A673 (cell line): Measurements from ENCODE around the gene SCMH1. TPM values are rescaled to one million over a fixed set of nuclear protein-coding genes. Genes with fewer than 3 reads are reported as not detected.

Experiments
- BruUV-seq: library from RNA; stranded (reverse); fragments of 400-500 nt; replicated peaks from 2 replicates; lab custom pipeline; 2021; lab: Mats Ljungman, UMichigan
- CTCF ChIA-PET: fragments of 300-600 bp; sonication (Branson Sonifier 250); formaldehyde crosslinking; loops from one replicate; lab custom pipeline; 2022; ENCODE audit warnings: antibody characterized with exemption; lab: Charles Lee
- POLR2A ChIA-PET: fragments of 300-600 bp; sonication (Branson Sonifier 250); formaldehyde crosslinking; loops from one replicate; lab custom pipeline; 2022; ENCODE audit warnings: antibody characterized with exemption; ENCODE audit not compliant: low non-redundant PET; lab: Charles Lee
- DNase-seq: peaks from one replicate; pipeline ENCODE4 v3.0.0-alpha.2; 2015; ENCODE audit warnings: low spot score
- H3K27ac ChIP-seq: fragments of 200-600 bp; sonication (generic); 2 replicates; pipeline ENCODE4 v1.5.1; 2016; ENCODE audit warnings: mixed run types, low read depth, mild to moderate bottlenecking, mixed read lengths, antibody characterized with exemption, low read length; ENCODE audit not compliant: poor library complexity, severe bottlenecking
- H3K27me3 ChIP-seq: fragments of 200-600 bp; sonication (generic); replicated peaks from 2 replicates; pipeline ENCODE4 v1.6.1; 2017; ENCODE audit warnings: mixed run types, low read depth, mild to moderate bottlenecking, mixed read lengths, antibody characterized with exemption, low read length; ENCODE audit not compliant: insufficient read depth, poor library complexity
- H3K36me3 ChIP-seq: fragments of 200-600 bp; sonication (generic); 2 replicates; pipeline ENCODE4 v1.6.1; 2016; ENCODE audit warnings: mixed run types, mild to moderate bottlenecking, mixed read lengths, antibody characterized with exemption, low read length; ENCODE audit not compliant: insufficient read depth, poor library complexity, severe bottlenecking
- H3K4me1 ChIP-seq: fragments of 200-600 bp; sonication (generic); 2 replicates; pipeline ENCODE4 v1.6.1; 2017; ENCODE audit warnings: mixed run types, mild to moderate bottlenecking, mixed read lengths, antibody characterized with exemption, low read length; ENCODE audit not compliant: insufficient read depth, poor library complexity, severe bottlenecking
- H3K4me3 ChIP-seq: fragments of 200-600 bp; sonication (generic); 2 replicates; pipeline ENCODE4 v1.5.1; 2016; ENCODE audit warnings: low read depth, mixed run types, mild to moderate bottlenecking, mixed read lengths, low read length; ENCODE audit not compliant: poor library complexity, severe bottlenecking
- H3K9me3 ChIP-seq: fragments of 200-600 bp; sonication (generic); 2 replicates; pipeline ENCODE4 v1.6.1; 2016; ENCODE audit warnings: mixed run types, low read depth, mild to moderate bottlenecking, mixed read lengths, antibody characterized with exemption, low read length; ENCODE audit not compliant: poor library complexity, severe bottlenecking
- EZH2 ChIP-seq: fragments of 200-600 bp; sonication (generic); IDR thresholded peaks from 2 replicates; pipeline ENCODE4 v1.6.1; 2017; ENCODE audit warnings: borderline replicate concordance, low read depth, mild to moderate bottlenecking, mixed read lengths, antibody characterized with exemption, low read length; ENCODE audit not compliant: poor library complexity, severe bottlenecking
- intact Hi-C: fragments of 100-400 bp; cut with micrococcal nuclease; formaldehyde crosslinking; loops from one replicate; pipeline ENCODE4 v1.10.0; 2022; ENCODE audit not compliant: unreplicated experiment
- total RNA-seq: library from RNA; stranded (reverse); gene quantifications from 2 replicates; pipeline ENCODE4 v1.2.3, GENCODE V29; 2021
- TF ChIP-seq, protein P1 (sequence below): fragments of 300-800, 200-600 bp; sonication (generic); conservative IDR thresholded peaks from 2 replicates; pipeline ENCODE4 v1.5.1; 2017; ENCODE audit warnings: low read depth, mild to moderate bottlenecking, antibody characterized with exemption, low read length, moderate library complexity, mixed read lengths

The SCMH1 gene
- total RNA-seq, 1 experiment from 2014 or later = 30.4 TPM

DNA sequence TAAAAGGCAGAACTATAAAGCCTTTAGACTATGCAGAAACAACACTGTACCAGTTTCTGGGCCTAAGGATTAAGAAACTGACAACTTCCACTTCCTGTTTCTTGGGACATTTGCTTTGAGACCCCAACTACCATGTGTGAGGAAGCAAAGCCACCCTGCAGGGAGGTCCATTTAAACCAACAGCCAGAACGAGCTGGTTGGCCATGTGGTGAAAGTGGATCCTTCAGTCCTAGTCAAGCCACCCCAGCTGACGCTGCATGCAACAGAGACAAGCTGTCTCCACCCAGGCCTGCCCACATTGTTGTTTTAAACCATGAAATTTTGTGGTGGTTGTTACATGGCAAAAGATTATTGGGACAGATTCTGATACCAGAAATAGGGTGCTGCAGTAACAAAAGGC lies 188.8 kb downstream of the SCMH1 start:
- Histone ChIP-seq H3K27me3 (no peaks in the 10 kb centered on the region), H3K9me3 (no peaks in the 10 kb centered on the region), H3K36me3 (peaks cover 4% of the 10 kb centered on the region), H3K4me1 (no peaks in the 10 kb centered on the region), H3K4me3 (no peak overlapping the region), H3K27ac (no peak overlapping the region)
- no TSS peak for BruUV-seq
- intact Hi-C loops = no loop called here
- CTCF ChIA-PET = no interaction called here
- no peak for DNase-seq
- POLR2A ChIA-PET = no interaction called here
- TF ChIP-seq, protein P1, sequence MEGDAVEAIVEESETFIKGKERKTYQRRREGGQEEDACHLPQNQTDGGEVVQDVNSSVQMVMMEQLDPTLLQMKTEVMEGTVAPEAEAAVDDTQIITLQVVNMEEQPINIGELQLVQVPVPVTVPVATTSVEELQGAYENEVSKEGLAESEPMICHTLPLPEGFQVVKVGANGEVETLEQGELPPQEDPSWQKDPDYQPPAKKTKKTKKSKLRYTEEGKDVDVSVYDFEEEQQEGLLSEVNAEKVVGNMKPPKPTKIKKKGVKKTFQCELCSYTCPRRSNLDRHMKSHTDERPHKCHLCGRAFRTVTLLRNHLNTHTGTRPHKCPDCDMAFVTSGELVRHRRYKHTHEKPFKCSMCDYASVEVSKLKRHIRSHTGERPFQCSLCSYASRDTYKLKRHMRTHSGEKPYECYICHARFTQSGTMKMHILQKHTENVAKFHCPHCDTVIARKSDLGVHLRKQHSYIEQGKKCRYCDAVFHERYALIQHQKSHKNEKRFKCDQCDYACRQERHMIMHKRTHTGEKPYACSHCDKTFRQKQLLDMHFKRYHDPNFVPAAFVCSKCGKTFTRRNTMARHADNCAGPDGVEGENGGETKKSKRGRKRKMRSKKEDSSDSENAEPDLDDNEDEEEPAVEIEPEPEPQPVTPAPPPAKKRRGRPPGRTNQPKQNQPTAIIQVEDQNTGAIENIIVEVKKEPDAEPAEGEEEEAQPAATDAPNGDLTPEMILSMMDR = no peak
- TF ChIP-seq EZH2 = no peak

DNA sequence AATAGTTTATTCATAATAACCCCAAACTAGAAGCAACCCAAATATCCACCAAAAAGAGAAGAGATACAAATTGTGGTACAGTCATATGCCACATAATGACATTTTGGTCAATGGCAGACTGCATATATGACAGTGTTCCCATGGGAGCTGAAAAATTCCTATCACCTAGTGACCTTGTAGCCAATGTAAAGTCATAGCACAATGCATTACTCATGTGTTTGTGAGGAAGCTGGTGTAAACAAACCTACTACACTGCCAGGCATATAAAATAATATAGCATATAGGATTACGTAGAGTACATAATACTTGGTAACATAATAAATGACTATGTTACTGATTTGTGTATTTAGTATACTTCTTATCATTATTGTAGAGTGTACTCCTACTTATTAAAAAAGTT lies 191.1 kb downstream of the SCMH1 start:
- TF ChIP-seq EZH2 = no peak
- TF ChIP-seq, protein P1 = no peak
- DNase-seq = no peak
- CTCF ChIA-PET = no interaction called here
- H3K9me3 ChIP-seq = no peaks in the 10 kb centered on the region
- no peak overlapping the region for H3K4me3 ChIP-seq
- H3K36me3 ChIP-seq = peaks cover 12% of the 10 kb centered on the region
- POLR2A ChIA-PET = no interaction called here
- H3K4me1 ChIP-seq = peaks cover 5% of the 10 kb centered on the region
- no peak overlapping the region for H3K27ac ChIP-seq
- intact Hi-C loops = no loop called here
- H3K27me3 ChIP-seq = no peaks in the 10 kb centered on the region
- no TSS peak for BruUV-seq

DNA sequence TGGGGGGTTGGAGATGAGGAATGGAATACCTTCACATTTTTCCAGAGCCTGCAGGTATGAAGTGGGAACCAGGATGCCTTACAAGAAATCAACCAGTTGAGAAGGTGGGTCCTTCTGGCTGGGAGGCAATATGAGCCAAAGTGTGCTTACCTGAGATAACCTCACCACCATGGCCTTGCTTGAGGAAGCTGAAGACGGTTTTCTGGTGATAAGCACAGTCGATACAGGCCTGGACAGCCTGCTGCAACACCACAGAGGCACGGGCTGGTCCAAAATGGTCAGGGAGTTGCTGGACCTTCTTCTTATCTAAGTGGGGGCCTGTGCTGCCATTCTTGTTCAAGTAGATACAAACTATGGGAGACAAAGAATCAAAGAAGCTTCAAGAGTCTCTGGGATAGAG lies 193.6 kb downstream of the SCMH1 start:
- H3K27me3 ChIP-seq = no peaks in the 10 kb centered on the region
- CTCF ChIA-PET = no interaction called here
- H3K36me3 ChIP-seq = peaks cover 13% of the 10 kb centered on the region
- no peak for DNase-seq
- no peak overlapping the region for H3K27ac ChIP-seq
- H3K4me1 ChIP-seq = peaks cover 17% of the 10 kb centered on the region
- H3K4me3 ChIP-seq = no peak overlapping the region
- BruUV-seq = no TSS peak
- intact Hi-C loops = no loop called here
- no peaks in the 10 kb centered on the region for H3K9me3 ChIP-seq
- TF ChIP-seq, protein P1 = no peak
- no peak for TF ChIP-seq EZH2
- POLR2A ChIA-PET = no interaction called here
